ENCODE measurements around the gene UCP2. TPM values are rescaled to one million over a fixed set of nuclear protein-coding genes. Genes with fewer than 3 reads are reported as not detected.

The UCP2 gene
- total RNA-seq, 3 donors from 2014 or later (not counting 1 experiment from before 2014, with no cell fraction given), result 463 to 946 (median 562) TPM

GRCh38 chr11:73965076-73965763, 17.4 kb downstream of the UCP2 start:
- intact Hi-C loops (cut with micrococcal nuclease), result loop anchor here (2.0 kb wide), 1 partner anchor 40 kb away; no protein-coding TSS in a partner anchor
- H3K9me3 Mint-ChIP-seq, result no peaks in the 10 kb centered on the region
- Histone ChIP-seq H3K4me3 (ENCODE audit: low read length) (no peak overlapping the region), H3K9me3 (ENCODE audit: control insufficient read depth, insufficient read depth, low read length) (no peaks in the 10 kb centered on the region), H3K27ac (ENCODE audit: low read length) (no peak overlapping the region), H3K27me3 (ENCODE audit: control insufficient read depth, insufficient read depth, low read length) (no peaks in the 10 kb centered on the region), H3K4me1 (ENCODE audit: control insufficient read depth, insufficient read depth, low read length) (peaks cover 36% of the 10 kb centered on the region), H3K36me3 (ENCODE audit: control insufficient read depth, insufficient read depth, low read length) (no peaks in the 10 kb centered on the region)
- H3K36me3 Mint-ChIP-seq, result no peaks in the 10 kb centered on the region
- 83% methylated on average over 10 of the region's 10 CpGs for WGBS (ENCODE audit: insufficient coverage)
- H3K4me3 Mint-ChIP-seq, result no peak overlapping the region
- peaks cover 24 to 30% of the 10 kb centered on the region in 2 donors for H3K4me1 Mint-ChIP-seq
- H3K27ac Mint-ChIP-seq, result no peak overlapping the region
- TF ChIP-seq CTCF (IDR thresholded peaks at IDR 0.05), result no peak
- DNase-seq (peak in 1 of 2 donors; percentile 12), ATAC-seq (no peak)
- H3K27me3 Mint-ChIP-seq (ENCODE audit: low read depth in 2 of 2), result no peaks in the 10 kb centered on the region

GRCh38 chr11:73963861-73964260, 18.8 kb downstream of the UCP2 start:
- Mint-ChIP-seq H3K27ac (peak overlapping the region in 1 of 2 donors; percentile 58), H3K4me1 (peaks cover 11 to 16% of the 10 kb centered on the region in 2 donors), H3K36me3 (no peaks in the 10 kb centered on the region), H3K4me3 (no peak overlapping the region), H3K27me3 (ENCODE audit: low read depth in 2 of 2) (no peaks in the 10 kb centered on the region), H3K9me3 (no peaks in the 10 kb centered on the region)
- H3K4me3 ChIP-seq (ENCODE audit: low read length), result no peak overlapping the region
- DNase-seq (no peak), ATAC-seq (no peak)
- no peak for TF ChIP-seq CTCF (IDR thresholded peaks at IDR 0.05)
- intact Hi-C loops (cut with micrococcal nuclease), result loop anchor here (1.0 to 5.0 kb wide), 4 partner anchors 41 to 483 kb away; no protein-coding TSS in a partner anchor
- H3K4me1 ChIP-seq (ENCODE audit: control insufficient read depth, insufficient read depth, low read length), result peaks cover 22% of the 10 kb centered on the region
- WGBS (ENCODE audit: insufficient coverage), result 85% methylated on average over 7 of the region's 8 CpGs
- no peaks in the 10 kb centered on the region for H3K27me3 ChIP-seq (ENCODE audit: control insufficient read depth, insufficient read depth, low read length)
- no peaks in the 10 kb centered on the region for H3K36me3 ChIP-seq (ENCODE audit: control insufficient read depth, insufficient read depth, low read length)
- H3K27ac ChIP-seq (ENCODE audit: low read length), result no peak overlapping the region
- H3K9me3 ChIP-seq (ENCODE audit: control insufficient read depth, insufficient read depth, low read length), result no peaks in the 10 kb centered on the region

GRCh38 chr11:73962101-73962705, 20.4 kb downstream of the UCP2 start:
- no peak for DNase-seq
- no peak for TF ChIP-seq CTCF (IDR thresholded peaks at IDR 0.05)
- Mint-ChIP-seq H3K27me3 (ENCODE audit: low read depth in 2 of 2) (peaks cover 9 to 15% of the 10 kb centered on the region in 2 donors), H3K9me3 (no peaks in the 10 kb centered on the region), H3K4me3 (no peak overlapping the region), H3K4me1 (peaks cover 10 to 14% of the 10 kb centered on the region in 2 donors), H3K36me3 (no peaks in the 10 kb centered on the region), H3K27ac (no peak overlapping the region)
- no peaks in the 10 kb centered on the region for H3K36me3 ChIP-seq (ENCODE audit: control insufficient read depth, insufficient read depth, low read length)
- intact Hi-C loops (cut with micrococcal nuclease), result loop anchor here (5.0 kb wide), 2 partner anchors 130 to 485 kb away; no protein-coding TSS in a partner anchor
- no peaks in the 10 kb centered on the region for H3K9me3 ChIP-seq (ENCODE audit: control insufficient read depth, insufficient read depth, low read length)
- H3K4me3 ChIP-seq (ENCODE audit: low read length), result no peak overlapping the region
- H3K27me3 ChIP-seq (ENCODE audit: control insufficient read depth, insufficient read depth, low read length), result no peaks in the 10 kb centered on the region
- H3K27ac ChIP-seq (ENCODE audit: low read length), result no peak overlapping the region
- peaks cover 11% of the 10 kb centered on the region for H3K4me1 ChIP-seq (ENCODE audit: control insufficient read depth, insufficient read depth, low read length)
- WGBS (ENCODE audit: insufficient coverage), result 81% methylated on average over 7 of the region's 7 CpGs
- ATAC-seq, result no peak

Data from natural killer cell (primary cell).